GM10266 (cell line): Measurements from ENCODE around the gene HAGHL.
"Not testable (repeated sequence)": the region's sequence is repeated elsewhere in the genome, so short reads cannot be mapped to it uniquely, and the experiment has no call there.

ENCODE experiments used
- DNase-seq: peaks from one replicate; pipeline ENCODE4 v3.0.0; 2012; ENCODE audit errors: extremely low spot score
- CTCF ChIP-seq: IDR thresholded peaks from 2 replicates; pipeline ENCODE4 v1.5.1; 2012; ENCODE audit warnings: mild to moderate bottlenecking, low read depth; ENCODE audit not compliant: control insufficient read depth, insufficient read depth; ENCODE audit errors: missing control alignments

The HAGHL gene

GRCh38 chr16:711084-711483 is 15.8 kb upstream of the HAGHL start:
- no peak for TF ChIP-seq CTCF
- no peak for DNase-seq

- peak; percentile 95 for TF ChIP-seq CTCF
- peak; percentile 95 for DNase-seq
These were observed 15.2 kb upstream of the HAGHL start for GRCh38 chr16:711548-712320.

- peak; percentile 38 for TF ChIP-seq CTCF
- not testable (repeated sequence) for DNase-seq
These were observed 14.1 kb upstream of the HAGHL start for GRCh38 chr16:712740-713250.

- no peak for TF ChIP-seq CTCF
- no peak for DNase-seq
These were observed 12.8 kb upstream of the HAGHL start for GRCh38 chr16:714079-714478.

GRCh38 chr16:714558-715476 is 12.1 kb upstream of the HAGHL start, which contains the start of gene METRN:
Gene METRN (plus strand): TSS chr16:715118. CDS start chr16:715290, 172 bp downstream.
- TF ChIP-seq CTCF: no peak

GRCh38 chr16:715477-716199 is 11.3 kb upstream of the HAGHL start:
- peak; percentile 72 for DNase-seq

More at GRCh38 chr16:714558-715476, 12.1 kb upstream of the HAGHL start, which contains the start of gene METRN:
- DNase-seq: peak; percentile 98

More at GRCh38 chr16:715477-716199, 11.3 kb upstream of the HAGHL start:
- no peak for TF ChIP-seq CTCF
